Measurements from ENCODE around the gene BCL7A.
"Not testable (repeated sequence)": the region's sequence is repeated elsewhere in the genome, so short reads cannot be mapped to it uniquely, and the experiment has no call there.

Gene BCL7A

GRCh38 chr12:122097584-122097926 lies 75.9 kb downstream of the BCL7A start:
- no peak for DNase-seq

GRCh38 chr12:122097927-122098756 lies 76.5 kb downstream of the BCL7A start:
- DNase-seq = no peak

DNA sequence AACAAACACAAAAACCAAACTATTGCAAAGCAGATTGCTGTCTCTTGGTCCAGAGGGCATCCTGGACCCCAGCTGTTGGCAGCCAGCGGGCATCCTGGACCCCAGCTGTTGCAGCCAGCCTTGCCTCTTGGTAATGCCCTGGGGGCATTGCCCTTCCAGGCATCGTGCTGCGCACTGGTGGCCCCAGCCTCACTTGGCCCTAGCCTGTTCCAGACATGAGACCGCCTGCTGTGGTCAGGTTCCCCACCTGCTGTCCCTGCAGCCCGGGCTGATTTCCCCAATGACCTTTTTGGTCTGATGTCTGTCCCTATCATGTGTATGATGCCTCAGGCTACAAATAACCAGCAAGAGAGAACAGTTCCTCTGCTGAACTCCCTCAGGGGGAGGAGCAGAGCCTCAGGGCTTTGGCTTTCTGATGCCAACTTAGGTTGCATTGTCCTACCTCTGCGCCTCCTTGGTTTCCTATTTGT lies 77.6 kb downstream of the BCL7A start:
- no peak for DNase-seq

- no peak for DNase-seq
These were observed 78.2 kb downstream of the BCL7A start for GRCh38 chr12:122099856-122100255.

GRCh38 chr12:122100568-122100967 lies 78.9 kb downstream of the BCL7A start:
- no peak for DNase-seq

DNA sequence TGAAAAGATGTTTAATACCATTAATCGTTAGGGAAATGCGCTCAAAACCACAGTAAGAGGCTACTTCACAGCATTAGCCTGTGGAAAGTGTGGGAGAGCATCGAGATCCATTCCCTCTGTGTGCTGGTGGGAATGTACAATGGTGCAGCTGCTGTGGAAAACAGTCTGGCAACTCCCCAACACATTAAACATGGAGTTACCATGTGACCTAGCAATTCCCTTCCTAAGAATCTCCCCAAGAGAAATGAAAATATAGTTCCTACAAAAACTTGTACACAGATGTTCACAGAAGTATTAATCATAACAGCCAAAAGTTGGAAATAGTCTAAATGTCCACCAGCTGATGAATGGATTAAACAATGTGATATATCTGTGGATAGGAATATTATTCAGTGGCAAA lies 80.6 kb downstream of the BCL7A start:
- DNase-seq = no peak

DNA sequence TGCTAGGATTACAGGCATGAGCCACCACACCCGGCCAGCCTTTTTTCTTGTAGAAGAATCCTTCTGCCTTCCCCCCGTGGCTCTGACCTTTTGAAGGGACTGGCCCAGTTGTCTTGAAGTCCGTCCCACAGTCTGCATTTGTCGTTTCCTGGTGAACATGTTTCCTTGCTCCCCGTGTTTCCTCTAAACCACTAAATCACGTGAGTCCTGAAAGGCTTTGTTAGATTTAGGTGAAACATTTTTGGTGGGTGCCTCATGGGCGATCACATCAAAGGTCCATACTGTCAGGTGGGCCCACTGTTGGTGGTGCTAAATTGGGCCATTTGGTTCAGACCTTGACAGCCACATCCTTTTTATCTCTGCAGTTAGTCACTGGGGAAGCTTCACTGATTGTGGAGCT lies 83.2 kb downstream of the BCL7A start:
- DNase-seq = no peak

GRCh38 chr12:122105496-122105895 lies 83.8 kb downstream of the BCL7A start:
- not testable (repeated sequence) for DNase-seq

DNA sequence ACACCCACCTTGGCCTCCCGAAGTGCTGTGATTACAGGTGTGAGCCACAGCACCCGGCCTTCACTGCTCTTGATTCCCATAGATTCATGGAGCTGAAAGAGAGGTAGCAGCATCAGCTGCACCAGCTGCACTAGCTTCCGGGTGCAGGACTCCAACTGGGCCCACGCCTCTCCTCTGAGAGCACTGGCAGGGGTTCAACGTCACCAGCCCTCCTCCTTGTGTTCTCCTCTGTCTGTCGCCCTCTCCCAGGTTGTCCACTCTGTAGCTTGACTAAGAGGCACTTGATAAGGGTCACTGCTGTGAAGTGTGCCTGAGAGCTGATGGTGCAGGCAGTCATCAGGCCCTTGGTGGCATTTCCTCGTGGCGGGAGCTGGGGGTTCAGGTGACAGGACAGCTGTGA lies 85.2 kb downstream of the BCL7A start:
- DNase-seq = no peak

DNA sequence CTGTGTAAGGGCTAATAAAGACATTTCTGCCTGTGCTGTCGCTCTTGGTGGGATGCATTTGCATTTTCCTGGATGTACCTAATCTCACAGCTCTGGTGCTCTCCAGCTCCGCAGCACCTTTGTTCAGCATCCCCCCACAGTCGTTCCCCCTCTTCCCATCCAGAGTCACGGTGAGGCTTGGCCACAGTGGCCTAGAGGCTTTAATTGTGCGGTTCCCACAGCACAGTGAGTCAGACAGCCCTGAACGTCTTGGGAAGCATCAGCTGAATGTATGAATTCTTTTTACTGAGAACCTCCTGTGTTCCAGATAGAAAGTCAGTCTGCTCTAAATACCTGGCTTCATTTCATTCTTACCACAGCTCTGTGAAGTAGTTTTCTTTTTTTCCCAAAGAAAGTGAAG lies 85.6 kb downstream of the BCL7A start:
- no peak for DNase-seq

GRCh38 chr12:122111089-122111641 lies 89.5 kb downstream of the BCL7A start:
- no peak for DNase-seq

Measured in stimulated activated naive CD4-positive, alpha-beta T cell treated with Interleukin-2 at 50 U/mL for 16 hours (primary cell).